GM19099 (cell line): ENCODE data around the gene SMG7.

Experiments
- POLR2A ChIP-seq: IDR thresholded peaks from 3 replicates; pipeline ENCODE4 v1.6.1; 2011; ENCODE audit warnings: low read depth; ENCODE audit not compliant: insufficient read length; ENCODE audit errors: extremely low read depth

SMG7 gene

GRCh38 chr1:183484254-183484653, 12.0 kb downstream of the SMG7 start:
- no peak for TF ChIP-seq POLR2A

- TF ChIP-seq POLR2A = no peak
Measured at GRCh38 chr1:183484851-183485250, 12.6 kb downstream of the SMG7 start.

GRCh38 chr1:183487674-183488442, 15.6 kb downstream of the SMG7 start:
- no peak for TF ChIP-seq POLR2A

- TF ChIP-seq POLR2A = no peak
Measured at GRCh38 chr1:183490932-183491331, 18.6 kb downstream of the SMG7 start.

- no peak for TF ChIP-seq POLR2A
Measured at GRCh38 chr1:183493540-183494245, 21.4 kb downstream of the SMG7 start.

GRCh38 chr1:183495420-183495819, 23.1 kb downstream of the SMG7 start:
- no peak for TF ChIP-seq POLR2A

- no peak for TF ChIP-seq POLR2A
Measured at GRCh38 chr1:183497218-183497617, 24.9 kb downstream of the SMG7 start.

- TF ChIP-seq POLR2A = no peak
Measured at GRCh38 chr1:183498342-183498991, 26.2 kb downstream of the SMG7 start.

- TF ChIP-seq POLR2A = no peak
Measured at GRCh38 chr1:183505454-183506089, 33.3 kb downstream of the SMG7 start.

GRCh38 chr1:183506561-183506960, 34.3 kb downstream of the SMG7 start:
- no peak for TF ChIP-seq POLR2A

- TF ChIP-seq POLR2A = no peak
Measured at GRCh38 chr1:183508694-183509093, 36.4 kb downstream of the SMG7 start.

- no peak for TF ChIP-seq POLR2A
Measured at GRCh38 chr1:183512450-183512849, 40.2 kb downstream of the SMG7 start.

- TF ChIP-seq POLR2A = no peak
Measured at GRCh38 chr1:183514235-183514634, 41.9 kb downstream of the SMG7 start.

GRCh38 chr1:183515002-183515689, 42.8 kb downstream of the SMG7 start:
- TF ChIP-seq POLR2A = no peak

GRCh38 chr1:183516725-183517124, 44.4 kb downstream of the SMG7 start:
- TF ChIP-seq POLR2A = no peak
